HepG2 (cell line): ENCODE data around the gene MORC4. TPM values are rescaled to one million over a fixed set of nuclear protein-coding genes. Genes with fewer than 3 reads are reported as not detected.

Experiments
- ATAC-seq: fragments of 200-7000 bp; cut with Tn5 transposase; 3 replicates; pipeline ENCODE4 v1.9.1; 2020; ENCODE audit warnings: mild to moderate bottlenecking, moderate library complexity
- BruUV-seq: library from RNA; stranded (reverse); fragments of 400-500 nt; replicated peaks from 2 replicates; lab custom pipeline; 2021; lab: Mats Ljungman, UMichigan
- CTCF ChIA-PET: fragments of 300-600 bp; formaldehyde crosslinking; extraction: SDS; loops from one replicate; lab custom pipeline; 2021; ENCODE audit warnings: low total read pairs, inconsistent platforms, low intra/inter-chr PET ratio; lab: Yijun Ruan, JAX
- POLR2A ChIA-PET: fragments of 350-600 bp; sonication (Branson Sonifier 250); formaldehyde crosslinking; loops from one replicate; lab custom pipeline; 2020; ENCODE audit warnings: antibody characterized with exemption, inconsistent platforms; lab: Yijun Ruan, JAX
- DNase-seq: peaks from one replicate; pipeline ENCODE4 v3.0.0-alpha.2; 2015; ENCODE audit warnings: low spot score
- FAIRE-seq: peaks from 3 replicates; lab custom pipeline; 2011; peaks lifted over from hg19 to GRCh38; lab: Jason Lieb, UNC
- H2AFZ ChIP-seq: one replicate; pipeline ENCODE4 v1.6.1; 2011; ENCODE audit warnings: low read length, inconsistent platforms
- H3K27ac ChIP-seq: fragments of 300-600 bp; 3 replicates; pipeline ENCODE4 v1.8.0; 2011; ENCODE audit warnings: mixed run types, mild to moderate bottlenecking, mixed read lengths, low read length, inconsistent platforms; ENCODE audit not compliant: insufficient read depth; ENCODE audit errors: extremely low read length
- H3K27me3 ChIP-seq, 2 experiments: fragments of 200-600 bp in 1 of 2; 2 replicates in 1 of 2; 3 replicates in 1 of 2; pipeline versions ENCODE4 v1.6.0 to v1.8.0; 2011; ENCODE audit warnings: low read length in 2 of 2, mild to moderate bottlenecking in 2 of 2, moderate library complexity in 2 of 2, inconsistent platforms in 1 of 2; ENCODE audit not compliant: insufficient read depth in 2 of 2, control insufficient read depth in 1 of 2
- H3K36me3 ChIP-seq, 2 experiments: fragments of 200-600 bp in 1 of 2; replicated peaks in 1 of 2; 2 replicates in 1 of 2; 3 replicates in 1 of 2; pipeline versions ENCODE4 v1.5.1 to v1.8.0; 2011; ENCODE audit warnings: low read length in 2 of 2, inconsistent platforms in 1 of 2; ENCODE audit not compliant: insufficient read depth in 2 of 2, control insufficient read depth in 1 of 2
- H3K4me1 ChIP-seq: 2 replicates; pipeline ENCODE4 v1.5.1; 2012; ENCODE audit warnings: low read length, inconsistent platforms; ENCODE audit not compliant: insufficient read depth
- H3K4me2 ChIP-seq: 2 replicates; pipeline ENCODE4 v1.6.0; 2011; ENCODE audit warnings: low read depth, low read length, inconsistent platforms
- H3K4me3 ChIP-seq, 3 experiments: fragments of 200-600 bp in 1 of 3; sonication (generic), shearing (Covaris generic) in 1 of 3; replicated peaks in 1 of 3; 2 replicates each; pipeline ENCODE4 v1.5.1; 2011 to 2016; ENCODE audit warnings: low read length in 3 of 3, inconsistent platforms in 2 of 3, low read depth in 2 of 3, mild to moderate bottlenecking in 2 of 3, control low read depth in 1 of 3, mixed read lengths in 1 of 3; ENCODE audit not compliant: insufficient read depth in 1 of 3
- H3K79me2 ChIP-seq: one replicate; pipeline ENCODE4 v1.6.1; 2011; ENCODE audit warnings: low read length, inconsistent platforms; ENCODE audit not compliant: insufficient read depth
- H3K9ac ChIP-seq: 2 replicates; pipeline ENCODE4 v1.6.0; 2011; ENCODE audit warnings: mild to moderate bottlenecking, low read depth, low read length, inconsistent platforms; ENCODE audit not compliant: insufficient read depth
- H3K9me3 ChIP-seq: 2 replicates; pipeline ENCODE4 v1.5.1; 2012; ENCODE audit warnings: mild to moderate bottlenecking, low read length
- H4K20me1 ChIP-seq: 2 replicates; pipeline ENCODE4 v1.6.0; 2011; ENCODE audit warnings: inconsistent platforms, mild to moderate bottlenecking, low read length, moderate library complexity; ENCODE audit not compliant: insufficient read depth
- BHLHE40 ChIP-seq: IDR thresholded peaks from 2 replicates; pipeline ENCODE4 v1.6.1; 2011; ENCODE audit warnings: low read length, improper control_type of control experiment
- CREBL2 ChIP-seq: sonication (generic); formaldehyde crosslinking; IDR thresholded peaks from 2 replicates; pipeline ENCODE4 v1.8.1; 2023; ENCODE audit warnings: missing genetic modification reagents, mild to moderate bottlenecking, borderline replicate concordance
- CTCF ChIP-seq: sonication (generic); formaldehyde crosslinking; IDR thresholded peaks from 2 replicates; pipeline ENCODE4 v1.5.0; 2020; ENCODE audit warnings: mild to moderate bottlenecking, missing genetic modification reagents, moderate library complexity
- SMAD3 ChIP-seq: sonication (generic); formaldehyde crosslinking; IDR thresholded peaks from 2 replicates; pipeline ENCODE4 v1.4.0; 2020; ENCODE audit warnings: missing genetic modification reagents
- ZBTB14 ChIP-seq: sonication (generic); formaldehyde crosslinking; IDR thresholded peaks from 2 replicates; pipeline ENCODE4 v1.4.0; 2020; ENCODE audit warnings: missing genetic modification reagents
- ZNF512 ChIP-seq: sonication (generic); formaldehyde crosslinking; IDR thresholded peaks from 2 replicates; pipeline ENCODE4 v1.4.0; 2020; ENCODE audit warnings: mild to moderate bottlenecking, missing genetic modification reagents
- WGBS: methylation state at CpG from one replicate; pipeline ENCODE4 v1.1.6; 2017; ENCODE audit warnings: low lambda C conversion rate; 5-methylcytosine and 5-hydroxymethylcytosine counted together
- in situ Hi-C: cut with HindIII; loops from 2 replicates; pipeline ENCODE4 v1.10.0; 2017; ENCODE audit warnings: low pct_unique_long_range_greater_than_20kb; ENCODE audit not compliant: extremely low pct_ligation_motif_present
- intact Hi-C: fragments of 100-400 bp; cut with micrococcal nuclease; formaldehyde crosslinking; loops from one replicate; pipeline ENCODE4 v1.10.0; 2022; ENCODE audit not compliant: unreplicated experiment
- polyA plus RNA-seq, 8 experiments: library from polyadenylated mRNA; depleted of rRNA in 3 of 8; stranded (reverse) in 7 of 8; unstranded in 1 of 8; fragments of >200 nt; fragmentation: Illumina TruSeq in 4 of 8; extraction: Trizol in 4 of 8; gene quantifications; 2 replicates each; pipeline versions ENCODE4 v1.2.1 to v1.2.3, GENCODE V29; 2011 to 2016; ENCODE audit warnings: low read depth in 4 of 8, missing spikeins in 1 of 8, mixed read lengths in 1 of 8; ENCODE audit not compliant: insufficient read depth in 1 of 8
- total RNA-seq, 5 experiments: library from RNA; depleted of rRNA; stranded (reverse); fragments of >200 nt; fragmentation: Illumina TruSeq; extraction: Trizol; gene quantifications; 2 replicates each; pipeline ENCODE4 v1.2.3, GENCODE V29; 2016; ENCODE audit warnings: low read depth in 1 of 5

The MORC4 gene
- total and polyA plus RNA-seq, 2 of the 13 experiments (the other 11 are each of a cell fraction or from before 2014, with no cell fraction given): 7.3 to 17.6 TPM

GRCh38 chrX:106940068-106940467 lies 59.9 kb downstream of the MORC4 start:
- Histone ChIP-seq H3K36me3 (0 out of 5 replicates have a peak, but pooled peaks cover 0 to 7% of the 10 kb centered on the region in 2 experiments), H3K4me3 (no peak overlapping the region), H4K20me1 (no peaks in the 10 kb centered on the region), H3K27ac (no peak overlapping the region), H3K4me1 (no peaks in the 10 kb centered on the region; the same call in 1 of the 2 replicates), H3K79me2 (no peaks in the 10 kb centered on the region), H3K9me3 (no peaks in the 10 kb centered on the region), H3K27me3 (no peaks in the 10 kb centered on the region), H3K4me2 (no peak overlapping the region), H2AFZ (no peak overlapping the region), H3K9ac (no peak overlapping the region)
- intact Hi-C loops: no loop called here
- in situ Hi-C loops: no loop called here
- WGBS: 100% methylated on average over 1 of the region's 1 CpG
- no peak for TF ChIP-seq ZNF512 (CRISPR knock-in tag)
- TF ChIP-seq ZBTB14 (CRISPR knock-in tag): no peak
- no peak for TF ChIP-seq SMAD3 (CRISPR knock-in tag)
- TF ChIP-seq BHLHE40: no peak
- DNase-seq (no peak), FAIRE-seq (no peak), ATAC-seq (no peak)
- POLR2A ChIA-PET: no interaction called here
- BruUV-seq: no TSS peak
- CTCF ChIA-PET: no interaction called here

GRCh38 chrX:106939566-106939965 lies 60.4 kb downstream of the MORC4 start:
- FAIRE-seq (no peak), DNase-seq (no peak), ATAC-seq (no peak)
- Histone ChIP-seq H3K4me3 (no peak overlapping the region), H3K27me3 (no peaks in the 10 kb centered on the region), H2AFZ (no peak overlapping the region), H3K9me3 (no peaks in the 10 kb centered on the region), H3K79me2 (no peaks in the 10 kb centered on the region), H3K4me1 (no peaks in the 10 kb centered on the region; the same call in 1 of the 2 replicates), H3K9ac (no peak overlapping the region), H3K36me3 (0 out of 5 replicates have a peak, but pooled peaks cover 0 to 7% of the 10 kb centered on the region in 2 experiments), H3K4me2 (no peak overlapping the region), H3K27ac (no peak overlapping the region), H4K20me1 (no peaks in the 10 kb centered on the region)
- in situ Hi-C loops: no loop called here
- intact Hi-C loops: no loop called here
- WGBS: 87% methylated on average over 3 of the region's 3 CpGs
- POLR2A ChIA-PET: no interaction called here
- CTCF ChIA-PET: no interaction called here
- no TSS peak for BruUV-seq
- no peak for TF ChIP-seq CREBL2 (CRISPR knock-in tag)
- no peak for TF ChIP-seq CTCF (CRISPR knock-in tag)
- TF ChIP-seq, all 625 proteins: peak for 0
